ENCODE data around the gene LAMB4.

DNA sequence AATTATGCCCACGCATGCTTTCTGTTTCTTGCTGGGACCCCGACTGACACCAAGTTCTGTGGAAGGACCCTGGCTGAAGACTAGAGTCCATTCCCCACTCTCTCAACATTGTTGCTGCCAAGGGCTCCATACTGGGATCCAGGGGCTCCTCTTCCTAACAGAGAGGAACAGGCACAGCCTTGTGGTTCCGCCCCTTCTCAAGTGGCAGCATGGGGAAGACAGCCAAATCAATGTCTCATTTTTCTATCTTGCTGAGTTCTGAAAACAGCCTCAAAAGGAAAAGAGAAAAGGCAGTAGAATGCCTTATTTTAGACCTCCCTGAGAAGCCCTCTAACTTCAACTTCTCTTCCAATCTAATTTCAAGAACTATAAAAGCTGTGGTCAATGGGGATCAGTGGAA is 103.5 kb downstream of the LAMB4 start:
- TF ChIP-seq, protein P1, sequence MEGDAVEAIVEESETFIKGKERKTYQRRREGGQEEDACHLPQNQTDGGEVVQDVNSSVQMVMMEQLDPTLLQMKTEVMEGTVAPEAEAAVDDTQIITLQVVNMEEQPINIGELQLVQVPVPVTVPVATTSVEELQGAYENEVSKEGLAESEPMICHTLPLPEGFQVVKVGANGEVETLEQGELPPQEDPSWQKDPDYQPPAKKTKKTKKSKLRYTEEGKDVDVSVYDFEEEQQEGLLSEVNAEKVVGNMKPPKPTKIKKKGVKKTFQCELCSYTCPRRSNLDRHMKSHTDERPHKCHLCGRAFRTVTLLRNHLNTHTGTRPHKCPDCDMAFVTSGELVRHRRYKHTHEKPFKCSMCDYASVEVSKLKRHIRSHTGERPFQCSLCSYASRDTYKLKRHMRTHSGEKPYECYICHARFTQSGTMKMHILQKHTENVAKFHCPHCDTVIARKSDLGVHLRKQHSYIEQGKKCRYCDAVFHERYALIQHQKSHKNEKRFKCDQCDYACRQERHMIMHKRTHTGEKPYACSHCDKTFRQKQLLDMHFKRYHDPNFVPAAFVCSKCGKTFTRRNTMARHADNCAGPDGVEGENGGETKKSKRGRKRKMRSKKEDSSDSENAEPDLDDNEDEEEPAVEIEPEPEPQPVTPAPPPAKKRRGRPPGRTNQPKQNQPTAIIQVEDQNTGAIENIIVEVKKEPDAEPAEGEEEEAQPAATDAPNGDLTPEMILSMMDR (conservative IDR thresholded peaks at IDR 0.05): no peak
- TF ChIP-seq ZFX (IDR thresholded peaks at IDR 0.05): no peak

Measured in C4-2B (cell line).